SHP77 (cell line): Measurements from ENCODE around the gene RAB1A.
"Not testable (repeated sequence)": the region's sequence is repeated elsewhere in the genome, so short reads cannot be mapped to it uniquely, and the experiment has no call there.

Experiments
- DNase-seq, 2 experiments: peaks; one replicate each; lab custom pipeline; 2025; lab: John Stamatoyannopoulos, UW

Gene RAB1A

DNA sequence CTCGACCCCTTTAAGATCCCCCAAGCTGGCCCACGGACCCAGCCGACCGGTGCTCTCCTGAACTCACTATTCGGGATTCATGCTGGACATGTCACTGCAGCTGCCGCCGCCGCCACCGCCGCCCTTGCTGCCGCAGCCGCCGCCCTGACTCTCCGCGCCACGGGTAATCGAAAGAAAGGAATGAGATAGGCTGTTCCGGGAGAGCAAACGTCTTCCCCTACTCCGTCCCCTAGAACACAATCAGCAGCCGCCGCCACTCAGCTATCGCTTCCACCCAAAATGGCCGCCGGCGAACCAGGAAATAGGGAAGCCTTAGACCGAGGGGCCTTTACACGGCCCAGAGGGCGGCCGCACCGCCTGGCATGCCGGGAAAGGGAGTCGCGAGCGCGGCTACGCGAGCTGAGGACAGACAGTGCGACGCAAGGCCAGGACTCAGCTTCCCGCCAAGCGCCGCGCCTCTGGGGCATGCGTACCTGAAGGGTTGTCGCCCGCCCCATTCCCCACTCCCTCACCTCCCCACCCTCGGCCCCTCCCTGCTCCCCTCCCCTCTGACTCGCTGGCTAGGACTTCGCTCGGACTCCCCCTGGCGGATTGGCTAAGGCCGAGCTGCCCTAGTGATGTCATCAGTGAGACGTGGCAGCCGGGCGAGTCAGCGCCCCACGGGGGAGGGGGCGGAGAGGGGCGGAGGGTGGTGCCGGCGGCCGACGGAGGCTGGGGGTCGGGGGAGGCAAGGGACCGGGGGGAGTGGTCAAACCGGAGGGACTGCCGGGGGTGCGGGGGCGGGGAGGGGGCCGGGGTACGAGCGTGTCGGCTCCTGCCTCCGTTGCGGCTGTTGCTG lies at the start of gene RAB1A:
Gene RAB1A (minus strand): TSS at position 281 of the 838 bp plus-strand sequence. CDS start 191 bp downstream, at position 90.
- peak; percentile 98 for DNase-seq

DNA sequence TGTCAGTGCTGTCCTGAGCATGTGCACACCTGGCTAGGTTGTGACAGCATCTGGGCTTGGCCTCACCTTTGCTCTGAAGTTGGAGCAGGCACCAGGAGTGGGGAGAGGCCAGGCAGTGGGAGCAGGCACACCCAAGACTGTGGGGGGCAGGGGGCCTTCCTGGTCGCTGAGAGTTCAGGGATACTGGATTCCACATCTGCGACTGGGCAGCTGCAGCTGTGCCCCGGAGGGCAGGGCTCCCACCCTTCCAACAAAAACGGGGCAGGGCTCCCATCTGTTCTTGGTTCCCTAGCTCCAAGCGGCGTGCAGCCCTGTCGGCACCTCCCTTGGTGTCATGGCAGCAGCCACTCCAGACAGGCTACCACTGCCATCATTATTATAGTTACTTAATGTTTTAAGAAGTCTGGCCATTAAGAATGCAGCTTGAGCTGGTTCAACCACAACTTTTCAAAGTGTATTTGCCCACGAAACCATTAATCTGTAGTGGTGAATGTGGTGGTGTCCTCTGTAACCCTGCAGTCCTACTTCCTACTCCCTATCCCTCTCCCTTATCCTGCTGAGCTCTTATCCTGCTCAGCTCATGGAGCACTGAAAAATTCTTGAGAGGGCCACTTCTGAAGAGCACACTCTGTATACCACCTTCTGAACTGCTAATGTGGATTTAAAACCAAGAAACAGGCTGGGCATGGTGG lies 48.0 kb upstream of the RAB1A start:
- no peak for DNase-seq

DNA sequence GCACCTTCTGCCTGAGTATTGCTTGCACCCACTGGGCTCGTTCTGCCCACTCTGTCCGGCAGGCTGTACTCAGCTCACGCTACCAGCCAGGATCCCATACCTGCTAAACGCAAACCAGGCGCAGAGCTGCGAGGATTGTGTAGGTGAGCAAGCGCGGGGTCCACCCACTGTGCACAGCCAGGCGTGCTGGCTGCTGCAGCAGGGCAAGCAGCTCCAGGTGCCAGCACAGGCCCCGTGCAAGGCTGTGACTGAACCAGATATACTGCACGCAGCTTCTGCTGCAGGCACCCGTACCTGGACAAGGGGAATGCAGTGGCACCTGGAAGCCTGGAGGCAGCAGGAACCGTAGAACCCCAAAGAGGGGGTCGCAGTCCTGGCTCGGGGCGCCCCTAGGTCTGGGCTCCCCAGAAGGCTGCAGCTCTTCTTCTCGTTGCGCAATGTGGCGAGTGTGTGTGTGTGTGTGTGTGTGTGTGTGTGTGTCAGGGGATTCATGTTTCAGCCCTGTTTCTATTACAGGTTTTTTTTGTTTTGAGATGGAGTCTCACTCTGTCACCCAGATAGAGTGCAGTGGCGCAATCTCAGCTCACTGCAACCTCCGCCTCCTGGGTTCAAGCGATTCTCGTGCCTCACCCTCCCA lies 46.1 kb upstream of the RAB1A start:
- DNase-seq, result no peak

DNA sequence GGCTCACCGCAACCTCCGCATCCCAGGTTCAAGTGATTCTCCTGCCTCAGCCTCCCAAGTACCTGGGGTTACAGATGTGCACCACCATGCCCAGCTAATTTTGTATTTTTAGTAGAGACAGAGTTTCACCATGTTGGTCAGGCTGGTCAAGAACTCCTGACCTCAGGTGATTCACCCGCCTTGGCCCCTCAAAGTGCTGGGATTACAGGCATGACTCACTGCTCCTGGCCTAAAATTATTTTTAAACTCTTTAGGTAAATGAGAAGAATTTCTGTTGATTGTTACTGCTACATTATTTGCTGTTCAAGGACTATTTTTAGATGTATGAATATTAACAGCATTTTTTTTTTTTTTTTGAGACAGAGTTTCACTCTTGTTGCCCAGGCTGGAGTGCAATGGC lies 44.1 kb upstream of the RAB1A start:
- not testable (repeated sequence) for DNase-seq

DNA sequence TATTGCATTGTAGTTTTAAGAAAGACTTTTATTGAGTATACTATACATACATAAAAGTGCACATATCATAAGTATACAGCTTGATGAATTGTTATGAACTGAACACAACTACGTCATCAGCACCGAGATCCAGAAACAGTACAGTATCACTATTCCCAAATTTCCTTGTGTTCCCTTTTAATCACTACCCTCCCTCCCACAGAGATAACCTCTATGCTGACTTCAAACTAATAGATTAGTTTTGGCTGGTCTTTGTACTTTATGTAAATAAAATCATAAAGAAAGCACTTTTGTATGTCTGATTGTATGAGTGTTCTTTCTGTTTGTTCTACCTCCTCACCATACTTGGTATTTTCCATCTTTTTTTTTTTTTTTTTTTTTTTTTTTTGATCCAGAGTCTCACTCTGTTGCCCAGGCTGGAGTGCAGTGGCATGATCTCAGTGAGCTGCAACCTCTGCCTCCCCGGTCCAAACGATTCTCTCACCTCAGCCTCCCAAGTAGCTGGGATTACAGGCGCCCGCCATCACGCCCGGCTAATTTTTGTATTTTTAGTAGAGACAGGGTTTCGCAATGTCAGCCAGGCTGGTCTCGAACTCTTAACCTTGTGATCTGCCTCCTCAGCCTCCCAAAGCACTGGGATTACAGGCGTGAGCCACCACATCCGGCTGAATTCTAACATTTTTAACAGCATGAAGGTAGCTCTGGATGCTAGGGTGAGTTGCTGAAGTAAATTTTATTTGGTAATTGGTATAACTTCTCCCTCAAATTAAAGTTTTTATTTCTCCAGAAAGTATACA lies 43.3 kb upstream of the RAB1A start:
- DNase-seq, result no peak

DNA sequence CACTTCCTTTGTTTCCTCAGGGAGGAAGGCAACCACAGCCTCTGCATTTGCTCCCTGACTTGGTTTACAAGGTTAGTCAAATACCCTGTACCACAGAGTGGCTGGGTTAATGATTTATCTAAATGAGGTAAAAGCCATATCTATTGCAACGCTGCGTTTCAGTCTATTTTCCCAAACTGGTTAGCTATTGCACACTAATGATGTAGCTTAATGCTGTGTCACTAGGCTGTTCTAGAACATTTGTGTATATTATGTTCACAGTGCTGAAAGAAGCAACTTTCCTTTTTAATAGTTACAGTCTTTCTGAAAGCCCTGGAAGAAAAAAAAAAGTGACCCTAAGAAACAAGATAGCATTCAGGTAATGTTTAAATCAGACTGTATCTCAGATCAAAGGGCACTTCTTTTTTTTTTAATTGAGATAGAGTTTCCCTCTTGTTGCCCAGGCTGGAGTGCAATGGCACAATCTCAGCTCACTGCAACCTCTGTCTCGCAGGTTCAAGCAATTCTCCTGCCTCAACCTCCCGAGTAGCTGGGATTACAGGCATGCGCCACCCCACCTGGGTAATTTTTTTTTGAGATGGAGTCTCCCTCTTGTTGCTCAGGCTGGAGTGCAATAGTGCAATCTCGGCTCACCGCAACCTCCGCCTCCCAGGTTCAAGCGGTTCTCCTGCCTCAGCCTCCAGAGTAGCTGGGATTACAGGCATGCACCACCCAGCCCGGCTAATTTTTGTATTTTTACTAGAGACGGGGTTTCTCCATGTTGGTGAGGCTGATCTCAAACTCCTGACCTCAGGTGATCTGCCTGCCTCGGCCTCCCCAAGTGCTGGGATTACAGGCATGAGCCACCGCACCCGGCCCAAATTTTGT lies 40.9 kb upstream of the RAB1A start:
- DNase-seq, result not testable (repeated sequence)

DNA sequence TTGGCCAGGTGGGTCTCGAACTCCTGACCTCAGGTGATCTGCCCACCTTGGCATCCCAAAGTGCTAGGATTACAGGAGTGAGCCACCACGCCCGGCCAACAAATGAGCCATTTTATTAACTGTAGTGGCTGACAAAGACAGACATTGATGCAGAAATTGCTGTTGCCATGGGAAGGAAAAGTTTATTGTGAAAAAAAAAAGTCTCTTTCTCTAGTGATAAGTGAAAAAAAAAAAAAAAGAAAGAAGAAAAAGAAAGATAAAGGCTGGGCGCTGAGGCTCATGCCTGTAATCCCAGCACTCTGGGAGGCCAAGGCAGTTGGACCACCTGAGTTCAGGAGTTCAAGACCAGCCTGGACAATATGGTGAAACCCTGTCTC lies 39.8 kb upstream of the RAB1A start:
- DNase-seq, result no peak

DNA sequence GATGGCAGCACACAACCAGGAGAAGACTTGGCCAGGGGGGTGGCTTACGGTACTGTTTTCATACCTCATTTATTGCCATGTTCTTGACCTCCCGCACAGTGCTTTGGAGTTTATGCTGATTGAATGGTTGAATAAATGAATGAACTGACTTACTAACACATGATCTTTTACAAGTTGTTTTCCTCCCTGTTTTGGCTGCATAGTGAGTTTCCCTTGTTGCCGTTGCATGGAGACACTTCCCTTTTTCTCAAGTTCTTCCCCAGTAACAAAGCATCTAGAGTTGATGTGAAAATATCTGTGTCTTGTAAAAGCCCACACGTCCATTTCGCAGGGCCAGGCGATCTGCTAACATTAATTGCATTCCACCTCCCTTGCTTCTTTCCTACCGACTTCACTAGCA lies 35.7 kb upstream of the RAB1A start:
- no peak for DNase-seq

DNA sequence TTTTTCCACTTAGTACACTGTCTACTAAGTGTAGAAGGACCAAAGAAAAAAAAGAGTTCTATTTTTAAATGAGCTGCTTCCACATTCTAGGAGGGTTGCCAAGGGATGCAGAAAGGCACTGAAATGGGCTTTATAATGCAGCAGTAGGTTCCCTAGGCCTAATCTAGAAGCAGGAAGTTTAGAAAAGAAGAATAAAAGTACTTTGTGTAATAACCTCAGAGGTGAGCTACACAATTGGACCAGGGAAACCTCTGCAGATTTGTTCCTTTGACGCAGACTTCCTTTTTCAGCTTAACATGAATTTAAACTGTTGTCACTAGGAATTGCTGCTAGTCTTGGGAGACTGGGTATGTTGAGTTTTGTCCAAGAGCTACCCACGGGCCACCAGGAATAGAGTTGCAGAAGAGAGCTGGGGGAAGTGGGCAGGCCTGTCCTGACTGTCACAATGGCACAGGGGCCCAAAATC lies 34.6 kb upstream of the RAB1A start:
- DNase-seq, result no peak

DNA sequence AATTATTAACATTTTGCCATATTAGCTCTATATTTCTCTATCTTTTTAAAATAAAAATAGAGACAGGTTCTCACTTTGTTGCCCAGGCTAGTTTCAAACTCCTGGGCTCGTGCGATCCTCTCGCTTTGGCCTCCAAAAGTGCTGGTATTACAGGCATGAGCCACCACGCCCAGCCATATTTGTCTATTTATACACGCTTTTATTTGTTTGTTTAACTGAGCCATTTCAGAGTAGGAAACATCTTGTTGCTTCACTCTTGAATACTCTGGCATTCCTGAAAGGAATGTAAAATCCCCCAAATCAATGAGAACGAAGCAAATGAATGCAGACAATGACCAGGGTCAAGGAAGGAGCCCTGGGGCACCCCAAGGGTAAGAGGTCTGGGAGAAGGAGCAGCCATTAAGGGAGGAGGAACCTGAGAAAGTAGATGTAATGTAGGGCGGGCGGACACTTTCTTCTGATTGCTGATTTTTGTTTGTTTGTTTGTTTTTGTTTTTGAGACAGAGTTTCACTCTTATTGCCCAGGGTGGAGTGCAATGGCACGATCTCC lies 31.7 kb upstream of the RAB1A start:
- DNase-seq, result no peak

DNA sequence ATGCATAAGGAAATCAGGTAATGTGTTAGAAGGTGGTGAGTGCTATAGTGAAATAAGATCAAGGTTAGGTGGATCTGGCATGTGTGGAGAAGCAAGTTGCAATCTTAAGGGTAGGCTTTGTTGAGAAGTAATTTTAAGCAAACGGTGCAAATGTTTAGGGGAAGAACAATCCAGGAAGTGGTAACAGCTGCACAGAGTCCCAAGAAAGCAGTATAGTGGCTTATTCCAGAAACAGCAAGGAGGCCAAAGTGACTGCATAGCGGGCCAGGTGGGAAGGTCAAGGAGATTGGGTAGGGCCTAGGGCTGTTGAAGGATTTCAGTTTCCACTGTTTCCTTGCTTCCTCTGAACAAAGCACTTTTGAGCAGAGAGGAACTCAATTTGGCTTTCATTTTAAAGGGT lies 30.0 kb upstream of the RAB1A start:
- DNase-seq, result no peak

DNA sequence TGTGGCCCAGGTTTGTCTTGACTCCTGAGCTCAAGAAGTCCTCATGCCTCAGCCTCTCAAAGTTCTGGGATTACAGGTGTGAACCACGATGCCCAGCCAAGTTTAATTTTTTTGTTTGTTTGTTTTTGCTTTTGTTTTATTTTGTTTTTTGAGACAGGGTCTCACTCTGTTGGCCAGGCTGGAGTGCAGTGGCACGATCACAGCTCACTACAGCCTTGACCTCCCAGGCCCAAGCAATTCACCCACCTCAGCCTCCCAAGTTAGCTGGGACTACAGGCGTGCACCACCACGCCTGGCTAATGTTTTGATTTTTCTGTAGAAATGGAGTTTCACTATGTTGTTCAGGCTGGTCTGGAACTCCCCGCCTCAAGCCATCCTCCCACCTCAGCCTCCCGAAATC lies 29.4 kb upstream of the RAB1A start:
- DNase-seq, result no peak

DNA sequence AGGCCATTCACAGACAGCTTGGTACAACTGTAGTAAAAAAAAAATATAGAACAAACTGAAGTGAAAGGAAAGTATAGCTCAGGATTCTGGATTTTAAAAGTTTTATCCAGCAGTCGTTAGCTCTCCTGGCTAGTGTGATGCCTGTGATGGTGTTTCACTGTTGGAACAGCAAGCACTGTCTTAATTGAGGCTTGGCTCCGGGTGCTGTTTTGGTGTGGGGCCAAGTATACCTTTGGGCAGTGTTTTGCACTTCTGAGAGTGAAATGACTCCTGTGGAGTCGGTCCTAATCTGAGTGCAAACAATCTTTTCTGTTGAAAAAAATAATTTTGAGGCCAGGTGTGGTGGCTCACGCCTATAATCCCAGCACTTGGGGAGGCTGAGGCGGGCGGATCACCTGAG lies 28.7 kb upstream of the RAB1A start:
- no peak for DNase-seq

DNA sequence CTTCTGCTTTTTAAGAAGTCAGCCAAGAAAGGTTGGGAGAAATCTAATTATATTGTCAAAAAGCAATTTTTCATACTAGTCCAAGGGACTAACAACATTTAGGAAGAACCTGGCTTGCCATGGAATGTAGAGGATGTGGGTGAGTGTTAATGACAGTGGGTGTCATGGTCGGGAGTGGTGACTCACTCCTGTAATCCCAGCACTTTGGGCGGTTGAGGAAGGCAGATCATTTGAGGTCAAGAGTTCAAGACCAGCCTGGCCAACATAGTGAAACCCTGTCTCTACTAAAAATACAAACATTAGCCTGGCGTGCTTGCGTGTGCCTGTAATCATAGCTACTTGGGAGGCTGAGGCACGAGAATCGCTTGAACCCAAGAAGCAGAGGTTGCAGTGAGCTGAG lies 27.9 kb upstream of the RAB1A start:
- DNase-seq, result not testable (repeated sequence)

DNA sequence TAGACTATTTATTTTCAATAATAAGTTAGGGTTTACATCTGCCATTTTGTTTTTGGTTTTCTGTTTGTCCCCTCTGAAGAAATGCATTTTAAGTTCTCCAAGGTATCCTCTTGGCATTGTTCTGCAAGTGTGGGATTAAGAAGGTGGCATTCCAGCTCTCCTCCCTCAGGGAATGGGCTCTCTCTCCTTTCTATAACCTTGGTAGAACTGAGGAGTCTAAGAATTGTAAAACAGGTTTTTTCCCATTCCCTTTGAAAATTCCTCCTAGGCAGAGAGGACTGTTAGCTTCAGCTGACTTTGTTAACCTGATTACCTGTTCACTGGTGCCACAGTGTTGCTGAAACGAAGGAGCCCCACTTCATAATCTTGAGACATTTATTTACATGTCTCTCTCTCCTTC lies 26.1 kb upstream of the RAB1A start:
- no peak for DNase-seq

DNA sequence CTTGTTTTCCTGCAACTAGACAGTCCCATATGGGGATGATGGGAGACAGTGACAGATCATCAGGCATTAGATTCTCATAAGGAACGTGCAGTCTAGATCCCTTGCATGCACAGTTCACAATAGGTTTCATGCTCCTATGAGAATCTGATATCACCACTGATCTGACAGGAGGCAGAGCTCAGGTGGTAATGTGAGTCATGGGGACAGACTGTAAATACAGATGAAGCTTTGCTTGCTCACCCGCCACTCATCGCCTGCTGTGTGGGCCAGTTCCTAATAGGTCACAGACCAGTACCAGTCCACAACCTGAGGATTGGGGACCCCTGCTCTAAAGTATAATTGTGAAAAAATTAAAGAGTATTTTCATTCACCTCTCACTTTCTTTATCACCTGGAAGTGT lies 23.6 kb upstream of the RAB1A start:
- no peak for DNase-seq

DNA sequence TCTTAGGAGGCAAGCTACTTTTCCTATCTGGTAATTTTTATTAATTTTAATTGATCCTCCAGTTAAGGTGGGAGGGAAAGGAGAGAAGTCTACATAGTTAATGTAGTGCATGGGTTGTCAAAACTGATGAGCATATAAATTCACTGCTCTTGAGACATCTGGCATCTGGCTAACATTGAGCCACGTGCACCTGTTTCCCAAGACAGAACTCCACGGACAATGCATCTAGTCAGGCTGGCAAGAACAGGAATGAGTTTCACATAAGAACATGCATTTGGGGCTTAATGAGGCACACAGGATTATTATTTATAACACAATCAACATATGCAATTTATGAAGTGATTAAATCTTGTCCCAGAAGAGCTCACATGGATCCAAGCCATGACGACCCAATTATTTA lies 16.2 kb upstream of the RAB1A start:
- DNase-seq, result no peak

DNA sequence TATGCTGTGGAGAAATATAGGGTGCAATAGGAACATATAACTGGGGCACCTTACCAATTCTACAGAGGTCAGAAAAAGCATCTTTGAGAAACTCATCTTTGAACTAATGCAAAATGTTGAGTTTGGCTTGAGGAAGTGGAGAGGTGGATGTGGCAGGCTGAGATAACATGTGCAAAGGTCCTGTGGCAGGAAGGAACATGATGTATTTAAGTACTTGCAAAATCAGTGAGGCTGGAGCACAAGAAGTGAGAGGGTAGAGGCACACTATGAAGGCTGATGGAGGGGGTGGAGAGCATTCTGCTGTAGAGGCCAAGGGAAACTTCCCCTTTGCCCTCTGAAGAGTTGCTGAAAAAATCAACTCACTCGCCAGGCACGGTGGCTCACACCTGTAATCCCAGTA lies 14.7 kb upstream of the RAB1A start:
- no peak for DNase-seq

DNA sequence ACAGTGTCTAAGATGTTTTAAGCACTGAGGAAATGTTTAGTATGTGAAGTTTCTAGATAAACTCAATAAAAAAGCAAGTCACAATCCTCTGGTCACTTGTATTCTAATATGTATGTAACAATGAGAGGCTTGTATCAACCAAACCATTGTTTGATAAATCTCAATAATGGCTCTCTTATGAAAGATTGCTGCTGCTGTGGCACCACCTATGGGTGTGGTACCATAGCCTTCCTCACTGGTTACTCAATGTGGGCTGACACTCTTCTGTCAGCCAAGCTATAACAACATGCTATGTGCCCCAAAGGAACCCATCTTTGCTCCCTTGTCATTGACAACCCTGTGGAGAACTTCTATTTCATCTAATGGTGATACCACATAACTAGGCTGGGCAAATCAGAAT lies 12.6 kb upstream of the RAB1A start:
- no peak for DNase-seq

DNA sequence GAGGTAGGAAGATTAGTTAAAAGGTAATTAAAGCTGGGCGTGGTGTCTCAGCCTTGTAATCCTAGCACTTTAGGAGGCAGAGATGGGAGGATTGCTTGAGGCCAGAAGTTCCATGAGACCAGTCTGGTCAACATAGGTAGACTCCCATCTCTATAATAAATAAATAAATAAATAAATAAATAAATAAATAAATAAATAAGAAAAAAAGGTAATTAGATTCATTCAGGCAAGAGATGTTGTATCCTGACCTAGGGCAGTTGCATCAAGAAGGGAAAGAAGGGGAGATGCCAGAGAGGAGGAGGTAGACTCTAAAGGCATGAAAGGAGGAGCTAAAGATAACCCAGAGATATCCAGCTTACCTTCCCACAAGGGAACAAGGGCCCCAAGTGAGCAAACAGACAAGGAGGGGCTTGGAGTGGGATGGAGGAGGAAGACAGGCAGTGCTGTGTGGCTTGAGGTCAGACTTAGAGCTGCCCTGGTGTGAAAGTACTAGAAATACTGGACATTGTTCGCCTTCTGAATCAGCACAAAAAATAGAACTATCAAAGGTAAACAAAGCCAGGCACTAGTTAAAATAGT lies 7.4 kb upstream of the RAB1A start:
- DNase-seq, result no peak

DNA sequence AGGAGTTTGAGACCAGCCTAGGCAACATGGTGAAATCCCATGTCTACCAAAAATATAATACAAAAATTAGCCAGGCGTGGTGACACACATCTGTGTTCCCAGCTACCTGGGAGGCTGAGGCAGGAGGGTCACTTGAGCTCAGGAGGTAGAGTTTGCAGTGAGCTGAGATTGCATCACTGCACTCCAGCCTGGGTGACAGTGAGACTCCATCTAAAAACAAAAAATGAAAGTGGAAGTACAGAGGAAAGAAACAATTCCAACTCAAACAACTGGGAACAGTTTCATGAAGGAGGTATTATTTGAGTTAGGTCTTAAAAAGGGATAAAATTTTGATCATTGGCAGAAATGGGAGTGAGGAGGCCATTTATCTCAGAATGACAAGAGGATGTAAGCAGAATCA lies 6.3 kb upstream of the RAB1A start:
- no peak for DNase-seq
